Ovary (tissue), 3 donors: ENCODE results near the gene ELANE.

Experiments used
- POLR2A ChIP-seq: fragments of 450-650 bp; IDR thresholded peaks from one replicate; pipeline ENCODE4 v1.6.1; 2017; ENCODE audit warnings: antibody characterized with exemption, mild to moderate bottlenecking, moderate library complexity
- TF ChIP-seq, protein P1 (sequence below), 3 donors: fragments of 450-650 bp in 2 of 3; fragments of 200-600 bp in 1 of 3; IDR thresholded peaks; one replicate each; pipeline versions ENCODE4 v1.5.1 to v1.8.0; 2016 to 2022; ENCODE audit warnings: antibody characterized with exemption in 3 of 3, mild to moderate bottlenecking in 1 of 3
- donor health status: DM: no; HTN: no; CAD: no.

DNA sequence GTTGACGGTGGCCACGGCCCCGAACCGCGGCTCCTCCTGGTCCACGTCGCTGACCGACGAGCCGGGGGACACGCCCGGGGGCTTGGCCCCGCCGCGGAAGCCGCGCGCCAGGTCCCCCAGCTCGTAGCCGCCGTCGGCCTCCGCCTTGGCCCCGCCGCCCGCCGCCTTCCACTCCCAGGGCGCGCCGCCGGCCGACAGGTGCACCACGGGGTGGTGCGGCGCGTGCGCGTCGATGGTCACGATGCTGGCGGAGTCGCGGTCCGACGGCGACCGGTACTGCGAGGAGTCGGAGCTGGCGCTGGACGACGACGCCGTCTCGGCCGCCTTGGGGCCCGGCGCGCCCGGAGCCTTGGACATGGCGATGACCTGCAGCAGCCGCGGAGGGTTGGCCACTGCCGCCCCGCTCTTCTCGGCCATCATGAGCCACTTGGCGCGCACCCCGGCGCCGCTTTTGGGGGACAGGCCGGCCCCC is 39.3 kb upstream of the ELANE start:
- TF ChIP-seq, protein P1, sequence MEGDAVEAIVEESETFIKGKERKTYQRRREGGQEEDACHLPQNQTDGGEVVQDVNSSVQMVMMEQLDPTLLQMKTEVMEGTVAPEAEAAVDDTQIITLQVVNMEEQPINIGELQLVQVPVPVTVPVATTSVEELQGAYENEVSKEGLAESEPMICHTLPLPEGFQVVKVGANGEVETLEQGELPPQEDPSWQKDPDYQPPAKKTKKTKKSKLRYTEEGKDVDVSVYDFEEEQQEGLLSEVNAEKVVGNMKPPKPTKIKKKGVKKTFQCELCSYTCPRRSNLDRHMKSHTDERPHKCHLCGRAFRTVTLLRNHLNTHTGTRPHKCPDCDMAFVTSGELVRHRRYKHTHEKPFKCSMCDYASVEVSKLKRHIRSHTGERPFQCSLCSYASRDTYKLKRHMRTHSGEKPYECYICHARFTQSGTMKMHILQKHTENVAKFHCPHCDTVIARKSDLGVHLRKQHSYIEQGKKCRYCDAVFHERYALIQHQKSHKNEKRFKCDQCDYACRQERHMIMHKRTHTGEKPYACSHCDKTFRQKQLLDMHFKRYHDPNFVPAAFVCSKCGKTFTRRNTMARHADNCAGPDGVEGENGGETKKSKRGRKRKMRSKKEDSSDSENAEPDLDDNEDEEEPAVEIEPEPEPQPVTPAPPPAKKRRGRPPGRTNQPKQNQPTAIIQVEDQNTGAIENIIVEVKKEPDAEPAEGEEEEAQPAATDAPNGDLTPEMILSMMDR (IDR thresholded peaks at IDR 0.05) = no peak
- TF ChIP-seq POLR2A = no peak
